Liver (tissue), 3 donors: ENCODE results near the gene SNX10.

Experiments
- FOXA1 ChIP-seq: IDR thresholded peaks from 2 replicates; pipeline ENCODE4 v1.6.1; 2016; ENCODE audit warnings: antibody characterized with exemption
- GABPA ChIP-seq, 2 donors: IDR thresholded peaks in 1 of 2; conservative IDR thresholded peaks in 1 of 2; 2 replicates each; pipeline ENCODE4 v1.6.1; 2016; ENCODE audit warnings: antibody characterized with exemption in 2 of 2, mild to moderate bottlenecking in 1 of 2, moderate library complexity in 1 of 2
- HNF4G ChIP-seq: IDR thresholded peaks from 2 replicates; pipeline ENCODE4 v1.6.1; 2016; ENCODE audit warnings: antibody characterized with exemption
- JUND ChIP-seq, 2 donors: IDR thresholded peaks; 2 replicates each; pipeline ENCODE4 v1.6.1; 2016; ENCODE audit warnings: antibody characterized with exemption in 2 of 2
- RAD21 ChIP-seq, 2 donors: IDR thresholded peaks; 2 replicates each; pipeline ENCODE4 v1.6.1; 2016; ENCODE audit warnings: antibody characterized with exemption in 2 of 2, mild to moderate bottlenecking in 2 of 2
- SP1 ChIP-seq: IDR thresholded peaks from 2 replicates; pipeline ENCODE4 v1.6.1; 2018; ENCODE audit warnings: antibody characterized with exemption, mild to moderate bottlenecking
- TAF1 ChIP-seq: conservative IDR thresholded peaks from 2 replicates; pipeline ENCODE4 v1.6.1; 2016; ENCODE audit warnings: antibody characterized with exemption, mild to moderate bottlenecking
- YY1 ChIP-seq: IDR thresholded peaks from 2 replicates; pipeline ENCODE4 v1.6.1; 2016; ENCODE audit warnings: antibody characterized with exemption, mild to moderate bottlenecking
- TF ChIP-seq, protein P1 (sequence below): fragments of 150-350 bp; IDR thresholded peaks from 2 replicates; pipeline ENCODE4 v1.5.1; 2017; ENCODE audit warnings: improper control_type of control experiment, low read depth, low read length; ENCODE audit not compliant: missing input control
- TF ChIP-seq, protein P2 (sequence below): IDR thresholded peaks from 2 replicates; pipeline ENCODE4 v1.6.1; 2016; ENCODE audit warnings: antibody characterized with exemption
- TF ChIP-seq, protein P3 (sequence below): IDR thresholded peaks from 2 replicates; pipeline ENCODE4 v1.6.1; 2016; ENCODE audit warnings: antibody characterized with exemption, mild to moderate bottlenecking
- TF ChIP-seq, protein P4 (sequence below): IDR thresholded peaks from 2 replicates; pipeline ENCODE4 v1.6.1; 2016; ENCODE audit warnings: antibody characterized with exemption
- TF ChIP-seq, protein P5 (sequence below): IDR thresholded peaks from 2 replicates; pipeline ENCODE4 v1.6.1; 2016; ENCODE audit warnings: antibody characterized with exemption
- donor health status: healthy.
- donor health status: healthy.

DNA sequence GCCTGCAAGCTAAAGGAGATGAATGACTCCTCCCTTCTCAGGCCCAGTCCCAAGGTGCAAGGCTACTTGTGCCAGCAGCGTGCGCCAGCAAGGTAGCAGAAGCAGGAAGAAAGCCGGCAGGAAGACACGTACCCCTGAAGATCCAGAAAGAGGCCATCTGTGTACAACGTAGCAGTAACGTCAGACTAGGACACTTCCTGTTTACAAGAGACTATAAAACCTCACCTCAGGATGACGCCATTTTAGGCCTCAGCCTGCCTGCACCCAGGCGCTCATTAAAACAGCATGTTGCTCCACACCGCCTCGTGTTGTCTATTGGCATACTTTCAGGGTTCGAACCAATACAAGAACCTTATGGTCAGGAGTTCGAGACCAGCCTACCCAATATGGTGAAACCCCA, 41.4 kb upstream of the SNX10 start:
- TF ChIP-seq, protein P1, sequence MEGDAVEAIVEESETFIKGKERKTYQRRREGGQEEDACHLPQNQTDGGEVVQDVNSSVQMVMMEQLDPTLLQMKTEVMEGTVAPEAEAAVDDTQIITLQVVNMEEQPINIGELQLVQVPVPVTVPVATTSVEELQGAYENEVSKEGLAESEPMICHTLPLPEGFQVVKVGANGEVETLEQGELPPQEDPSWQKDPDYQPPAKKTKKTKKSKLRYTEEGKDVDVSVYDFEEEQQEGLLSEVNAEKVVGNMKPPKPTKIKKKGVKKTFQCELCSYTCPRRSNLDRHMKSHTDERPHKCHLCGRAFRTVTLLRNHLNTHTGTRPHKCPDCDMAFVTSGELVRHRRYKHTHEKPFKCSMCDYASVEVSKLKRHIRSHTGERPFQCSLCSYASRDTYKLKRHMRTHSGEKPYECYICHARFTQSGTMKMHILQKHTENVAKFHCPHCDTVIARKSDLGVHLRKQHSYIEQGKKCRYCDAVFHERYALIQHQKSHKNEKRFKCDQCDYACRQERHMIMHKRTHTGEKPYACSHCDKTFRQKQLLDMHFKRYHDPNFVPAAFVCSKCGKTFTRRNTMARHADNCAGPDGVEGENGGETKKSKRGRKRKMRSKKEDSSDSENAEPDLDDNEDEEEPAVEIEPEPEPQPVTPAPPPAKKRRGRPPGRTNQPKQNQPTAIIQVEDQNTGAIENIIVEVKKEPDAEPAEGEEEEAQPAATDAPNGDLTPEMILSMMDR: no peak
- TF ChIP-seq JUND (IDR thresholded peaks at IDR 0.05) (no peak), YY1 (no peak), SP1 (no peak), RAD21 (IDR thresholded peaks at IDR 0.05) (no peak), TAF1 (no peak), HNF4G (no peak), GABPA (IDR thresholded peaks at IDR 0.05 in 1 of 2, conservative IDR thresholded peaks at IDR 0.05 in 1 of 2) (no peak), FOXA1 (no peak)
- TF ChIP-seq, protein P2, sequence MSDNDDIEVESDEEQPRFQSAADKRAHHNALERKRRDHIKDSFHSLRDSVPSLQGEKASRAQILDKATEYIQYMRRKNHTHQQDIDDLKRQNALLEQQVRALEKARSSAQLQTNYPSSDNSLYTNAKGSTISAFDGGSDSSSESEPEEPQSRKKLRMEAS: no peak
- TF ChIP-seq, protein P3, sequence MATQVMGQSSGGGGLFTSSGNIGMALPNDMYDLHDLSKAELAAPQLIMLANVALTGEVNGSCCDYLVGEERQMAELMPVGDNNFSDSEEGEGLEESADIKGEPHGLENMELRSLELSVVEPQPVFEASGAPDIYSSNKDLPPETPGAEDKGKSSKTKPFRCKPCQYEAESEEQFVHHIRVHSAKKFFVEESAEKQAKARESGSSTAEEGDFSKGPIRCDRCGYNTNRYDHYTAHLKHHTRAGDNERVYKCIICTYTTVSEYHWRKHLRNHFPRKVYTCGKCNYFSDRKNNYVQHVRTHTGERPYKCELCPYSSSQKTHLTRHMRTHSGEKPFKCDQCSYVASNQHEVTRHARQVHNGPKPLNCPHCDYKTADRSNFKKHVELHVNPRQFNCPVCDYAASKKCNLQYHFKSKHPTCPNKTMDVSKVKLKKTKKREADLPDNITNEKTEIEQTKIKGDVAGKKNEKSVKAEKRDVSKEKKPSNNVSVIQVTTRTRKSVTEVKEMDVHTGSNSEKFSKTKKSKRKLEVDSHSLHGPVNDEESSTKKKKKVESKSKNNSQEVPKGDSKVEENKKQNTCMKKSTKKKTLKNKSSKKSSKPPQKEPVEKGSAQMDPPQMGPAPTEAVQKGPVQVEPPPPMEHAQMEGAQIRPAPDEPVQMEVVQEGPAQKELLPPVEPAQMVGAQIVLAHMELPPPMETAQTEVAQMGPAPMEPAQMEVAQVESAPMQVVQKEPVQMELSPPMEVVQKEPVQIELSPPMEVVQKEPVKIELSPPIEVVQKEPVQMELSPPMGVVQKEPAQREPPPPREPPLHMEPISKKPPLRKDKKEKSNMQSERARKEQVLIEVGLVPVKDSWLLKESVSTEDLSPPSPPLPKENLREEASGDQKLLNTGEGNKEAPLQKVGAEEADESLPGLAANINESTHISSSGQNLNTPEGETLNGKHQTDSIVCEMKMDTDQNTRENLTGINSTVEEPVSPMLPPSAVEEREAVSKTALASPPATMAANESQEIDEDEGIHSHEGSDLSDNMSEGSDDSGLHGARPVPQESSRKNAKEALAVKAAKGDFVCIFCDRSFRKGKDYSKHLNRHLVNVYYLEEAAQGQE: no peak
- TF ChIP-seq, protein P4, sequence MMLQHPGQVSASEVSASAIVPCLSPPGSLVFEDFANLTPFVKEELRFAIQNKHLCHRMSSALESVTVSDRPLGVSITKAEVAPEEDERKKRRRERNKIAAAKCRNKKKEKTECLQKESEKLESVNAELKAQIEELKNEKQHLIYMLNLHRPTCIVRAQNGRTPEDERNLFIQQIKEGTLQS: no peak
- TF ChIP-seq, protein P5, sequence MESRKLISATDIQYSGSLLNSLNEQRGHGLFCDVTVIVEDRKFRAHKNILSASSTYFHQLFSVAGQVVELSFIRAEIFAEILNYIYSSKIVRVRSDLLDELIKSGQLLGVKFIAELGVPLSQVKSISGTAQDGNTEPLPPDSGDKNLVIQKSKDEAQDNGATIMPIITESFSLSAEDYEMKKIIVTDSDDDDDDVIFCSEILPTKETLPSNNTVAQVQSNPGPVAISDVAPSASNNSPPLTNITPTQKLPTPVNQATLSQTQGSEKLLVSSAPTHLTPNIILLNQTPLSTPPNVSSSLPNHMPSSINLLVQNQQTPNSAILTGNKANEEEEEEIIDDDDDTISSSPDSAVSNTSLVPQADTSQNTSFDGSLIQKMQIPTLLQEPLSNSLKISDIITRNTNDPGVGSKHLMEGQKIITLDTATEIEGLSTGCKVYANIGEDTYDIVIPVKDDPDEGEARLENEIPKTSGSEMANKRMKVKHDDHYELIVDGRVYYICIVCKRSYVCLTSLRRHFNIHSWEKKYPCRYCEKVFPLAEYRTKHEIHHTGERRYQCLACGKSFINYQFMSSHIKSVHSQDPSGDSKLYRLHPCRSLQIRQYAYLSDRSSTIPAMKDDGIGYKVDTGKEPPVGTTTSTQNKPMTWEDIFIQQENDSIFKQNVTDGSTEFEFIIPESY: no peak
